HepG2 (cell line): ENCODE measurements around the gene SF3A2. TPM values are rescaled to one million over a fixed set of nuclear protein-coding genes. Genes with fewer than 3 reads are reported as not detected.

ENCODE experiments used
- CEBPG ChIP-seq: IDR thresholded peaks from 2 replicates; pipeline ENCODE4 v1.6.1; 2016
- HIVEP1 ChIP-seq: sonication (generic); formaldehyde crosslinking; IDR thresholded peaks from 2 replicates; pipeline ENCODE4 v1.4.0; 2020; ENCODE audit warnings: mild to moderate bottlenecking, missing genetic modification reagents
- MTA3 ChIP-seq: sonication (generic); formaldehyde crosslinking; IDR thresholded peaks from 2 replicates; pipeline ENCODE4 v1.4.0; 2020; ENCODE audit warnings: missing genetic modification reagents
- NFE2L2 ChIP-seq: fragments of 150-350 bp; IDR thresholded peaks from 2 replicates; pipeline ENCODE4 v1.6.1; 2014; ENCODE audit warnings: low read length
- SATB2 ChIP-seq: sonication (generic); formaldehyde crosslinking; IDR thresholded peaks from 2 replicates; pipeline ENCODE4 v1.5.0; 2020; ENCODE audit warnings: missing genetic modification reagents
- SP140L ChIP-seq: sonication (generic); formaldehyde crosslinking; IDR thresholded peaks from 2 replicates; pipeline ENCODE4 v1.4.0; 2020; ENCODE audit warnings: missing genetic modification reagents, borderline replicate concordance
- U2AF2 ChIP-seq: fragments of 200-400 bp; formaldehyde crosslinking; IDR thresholded peaks from 2 replicates; pipeline ENCODE4 v1.6.1; 2017; ENCODE audit warnings: low read depth, mild to moderate bottlenecking, low read length
- ZBTB49 ChIP-seq: sonication (generic); formaldehyde crosslinking; IDR thresholded peaks from 2 replicates; pipeline ENCODE4 v1.4.0; 2020; ENCODE audit warnings: missing genetic modification reagents, borderline replicate concordance
- ZNF274 ChIP-seq: sonication (generic); formaldehyde crosslinking; IDR thresholded peaks from 2 replicates; pipeline ENCODE4 v1.5.1; 2020; ENCODE audit warnings: mild to moderate bottlenecking, missing genetic modification reagents
- ZNF33B ChIP-seq: sonication (generic); formaldehyde crosslinking; IDR thresholded peaks from 2 replicates; pipeline ENCODE4 v1.5.1; 2020; ENCODE audit warnings: mild to moderate bottlenecking, missing genetic modification reagents
- ZNF407 ChIP-seq: sonication (generic); formaldehyde crosslinking; IDR thresholded peaks from one replicate; pipeline ENCODE4 v1.5.1; 2020; ENCODE audit warnings: mild to moderate bottlenecking, missing genetic modification reagents; ENCODE audit errors: not compliant biosample characterization
- ZNF607 ChIP-seq: sonication (generic); formaldehyde crosslinking; IDR thresholded peaks from 2 replicates; pipeline ENCODE4 v1.5.1; 2020; ENCODE audit warnings: missing genetic modification reagents, mild to moderate bottlenecking, borderline replicate concordance
- ZNF691 ChIP-seq: sonication (generic); formaldehyde crosslinking; IDR thresholded peaks from 2 replicates; pipeline ENCODE4 v1.4.0; 2020; ENCODE audit warnings: missing genetic modification reagents, low read depth, mild to moderate bottlenecking, borderline replicate concordance
- ZNF770 ChIP-seq: sonication (generic); formaldehyde crosslinking; IDR thresholded peaks from 2 replicates; pipeline ENCODE4 v1.5.0; 2020; ENCODE audit warnings: mild to moderate bottlenecking, missing genetic modification reagents
- ZNF839 ChIP-seq: sonication (generic); formaldehyde crosslinking; IDR thresholded peaks from 2 replicates; pipeline ENCODE4 v1.4.0; 2020; ENCODE audit warnings: missing genetic modification reagents, mild to moderate bottlenecking, borderline replicate concordance
- polyA plus RNA-seq, 8 experiments: library from polyadenylated mRNA; depleted of rRNA in 3 of 8; stranded (reverse) in 7 of 8; unstranded in 1 of 8; fragments of >200 nt; fragmentation: Illumina TruSeq in 4 of 8; extraction: Trizol in 4 of 8; gene quantifications; 2 replicates each; pipeline versions ENCODE4 v1.2.1 to v1.2.3, GENCODE V29; 2011 to 2016; ENCODE audit warnings: low read depth in 4 of 8, missing spikeins in 1 of 8, mixed read lengths in 1 of 8; ENCODE audit not compliant: insufficient read depth in 1 of 8
- total RNA-seq, 5 experiments: library from RNA; depleted of rRNA; stranded (reverse); fragments of >200 nt; fragmentation: Illumina TruSeq; extraction: Trizol; gene quantifications; 2 replicates each; pipeline ENCODE4 v1.2.3, GENCODE V29; 2016; ENCODE audit warnings: low read depth in 1 of 5

SF3A2 gene
- total and polyA plus RNA-seq, 2 of the 13 experiments (the other 11 are each of a cell fraction or from before 2014, with no cell fraction given), result 8.6 to 8.8 TPM

GRCh38 chr19:2269244-2270156 is 32.9 kb downstream of the SF3A2 start (continued):
- TF ChIP-seq CEBPG (CRISPR knock-in tag) (peak; percentile 13; the same call in 1 of the 2 replicates), NFE2L2 (no peak), SP140L (CRISPR knock-in tag) (no peak), MTA3 (CRISPR knock-in tag) (no peak), ZNF839 (CRISPR knock-in tag) (no peak), ZNF33B (CRISPR knock-in tag) (peak; percentile 25; the same call in 1 of the 2 replicates), ZBTB49 (CRISPR knock-in tag) (0 out of 2 replicates have a peak, but pooled peaks have one; percentile 40), HIVEP1 (CRISPR knock-in tag) (peak; percentile 47), ZNF770 (peak; percentile 63; the same call in 1 of the 2 replicates), ZNF691 (no peak), ZNF407 (CRISPR knock-in tag) (peak; percentile 78), SATB2 (CRISPR knock-in tag) (peak; percentile 50; the same call in 1 of the 2 replicates), ZNF274 (CRISPR knock-in tag) (0 out of 2 replicates have a peak, but pooled peaks have one; percentile 33), ZNF607 (peak; percentile 82), U2AF2 (no peak)
